Motor neuron (in vitro differentiated cells): ENCODE measurements around the gene GPR12. TPM values are rescaled to one million over a fixed set of nuclear protein-coding genes. Genes with fewer than 3 reads are reported as not detected.

Source experiments
- ATAC-seq, 8 experiments: fragments of 200-7000 bp; cut with Tn5 transposase; replicated peaks in 6 of 8; 2 replicates each; pipeline ENCODE4 v1.8.0; 2021; ENCODE audit warnings: mild to moderate bottlenecking in 8 of 8, moderate library complexity in 8 of 8
- H3K27ac ChIP-seq, 2 donors: fragments of 250-450 bp; sonication (Bioruptor Pico); 2 replicates each; pipeline ENCODE4 v1.9.0; 2021; ENCODE audit warnings: antibody characterized with exemption in 2 of 2, mild to moderate bottlenecking in 2 of 2, moderate library complexity in 1 of 2
- H3K4me1 ChIP-seq, 2 donors: fragments of 250-450 bp; sonication (Bioruptor Pico); replicated peaks in 1 of 2; 2 replicates each; pipeline ENCODE4 v1.6.1; 2021; ENCODE audit warnings: antibody characterized with exemption in 2 of 2, mild to moderate bottlenecking in 2 of 2, moderate library complexity in 1 of 2
- H3K4me3 ChIP-seq, 5 donors: fragments of 250-450 bp; sonication (Bioruptor Pico); 2 replicates each; pipeline ENCODE4 v1.9.0; 2021; ENCODE audit warnings: antibody characterized with exemption in 5 of 5, mild to moderate bottlenecking in 5 of 5, moderate library complexity in 4 of 5
- WGBS, 10 experiments: fragments of 450-650 bp; shearing (Covaris generic); methylation state at CpG; one replicate each; pipeline ENCODE4 v1.0.0; 2022; 5-methylcytosine and 5-hydroxymethylcytosine counted together
- in situ Hi-C, 9 experiments: fragments of 400-800 bp; cut with MboI; loops; one replicate each; pipeline ENCODE4 v1.15.0; 2021; ENCODE audit warnings: low sequenced_read_pairs in 9 of 9, low pct_unique_long_range_greater_than_20kb in 2 of 9; ENCODE audit not compliant: unreplicated experiment in 9 of 9
- total RNA-seq, 8 experiments: library from RNA; unstranded; fragments of 300-600 nt; gene quantifications; 2 replicates each; pipeline versions ENCODE4 v1.2.3 to v1.2.4, GENCODE V29; 2022

GPR12 gene
- total RNA-seq, 8 experiments from 2014 or later = 0.17 to 3.5 (median 2.1) TPM; not detected in 2

GRCh38 chr13:26762745-26763345 lies 2.3 kb upstream of the GPR12 start:
- WGBS, 10 experiments = 0 to 100% (median 20%) methylated on average over 2 to 4 of the region's 4 CpGs; no CpG with 5 or more reads in 1 of the 10 experiments
- in situ Hi-C loops = no loop called here
- peak in 7 of 8 experiments; percentile 22 to 85 (median 72) for ATAC-seq

GRCh38 chr13:26760832-26761582 lies 421 bp upstream of the GPR12 start:
- peak overlapping the region; percentile 36 to 55 (median 43) for H3K4me3 ChIP-seq
- in situ Hi-C loops = no loop called here
- no peak overlapping the region for H3K27ac ChIP-seq
- ATAC-seq = peak in 7 of 8 experiments; percentile 21 to 73 (median 65)
- WGBS, 10 experiments = 28 to 100% (median 78%) methylated on average over 1 to 9 of the region's 41 CpGs; no CpG with 5 or more reads in 1 of the 10 experiments
- peaks cover 11 to 17% of the 10 kb centered on the region in 2 donors for H3K4me1 ChIP-seq

More at GRCh38 chr13:26762745-26763345, 2.3 kb upstream of the GPR12 start:
- Histone ChIP-seq H3K4me1 (peaks cover 7 to 17% of the 10 kb centered on the region in 2 donors), H3K27ac (peak overlapping the region in 1 of 2 donors; percentile 60), H3K4me3 (no peak overlapping the region)

GRCh38 chr13:26759249-26759906 lies 1.2 kb downstream of the GPR12 start:
- Histone ChIP-seq H3K27ac (no peak overlapping the region), H3K4me3 (peak overlapping the region; percentile 36 to 55 (median 43)), H3K4me1 (peaks cover 11 to 17% of the 10 kb centered on the region in 2 donors)
- in situ Hi-C loops = no loop called here
- WGBS, 10 experiments = 12 to 86% (median 48%) methylated on average over 3 to 24 of the region's 27 CpGs; no CpG with 5 or more reads in 1 of the 10 experiments
- no peak for ATAC-seq

GRCh38 chr13:26758496-26759157 lies 2.0 kb downstream of the GPR12 start:
- ATAC-seq = no peak
- Histone ChIP-seq H3K4me3 (no peak overlapping the region), H3K27ac (no peak overlapping the region), H3K4me1 (peaks cover 11 to 16% of the 10 kb centered on the region in 2 donors)
- WGBS, 10 experiments = 49 to 100% (median 75%) methylated on average over 1 to 11 of the region's 18 CpGs; no CpG with 5 or more reads in 2 of the 10 experiments
- in situ Hi-C loops = no loop called here

- no peak overlapping the region for H3K27ac ChIP-seq
- no peak overlapping the region for H3K4me3 ChIP-seq
- ATAC-seq = peak in 1 of 8 experiments; percentile 10
- in situ Hi-C loops = no loop called here
- WGBS, 10 experiments = 0 to 83% (median 21%) methylated on average over 1 to 3 of the region's 3 CpGs; no CpG with 5 or more reads in 4 of the 10 experiments
- peaks cover 3% of the 10 kb centered on the region in 2 donors for H3K4me1 ChIP-seq
These were observed 3.6 kb downstream of the GPR12 start for GRCh38 chr13:26756961-26757360.

GRCh38 chr13:26752671-26753070 lies 7.9 kb downstream of the GPR12 start:
- 0 to 75% (median 60%) methylated on average over 2 of the region's 2 CpGs; no CpG with 5 or more reads in 3 of the 10 experiments for WGBS, 10 experiments
- H3K4me1 ChIP-seq = peaks cover 0 to 3% of the 10 kb centered on the region in 2 donors
- in situ Hi-C loops = no loop called here
- no peak for ATAC-seq
- H3K4me3 ChIP-seq = no peak overlapping the region
- H3K27ac ChIP-seq = no peak overlapping the region

GRCh38 chr13:26749905-26750304 lies 10.7 kb downstream of the GPR12 start:
- 45 to 100% (median 87%) methylated on average over 2 to 3 of the region's 3 CpGs; no CpG with 5 or more reads in 4 of the 10 experiments for whole genome bisulfite sequencing, 10 experiments
- Histone ChIP-seq H3K4me1 (no peaks in the 10 kb centered on the region), H3K27ac (no peak overlapping the region), H3K4me3 (no peak overlapping the region)
- in situ Hi-C loops = no loop called here
- no peak for ATAC-seq

GRCh38 chr13:26749285-26749684 lies 11.3 kb downstream of the GPR12 start:
- no peaks in the 10 kb centered on the region for H3K4me1 ChIP-seq
- H3K4me3 ChIP-seq = no peak overlapping the region
- no peak for ATAC-seq
- in situ Hi-C loops = no loop called here
- 21 to 90% (median 71%) methylated on average over 1 to 2 of the region's 8 CpGs; no CpG with 5 or more reads in 5 of the 10 experiments for WGBS, 10 experiments
- H3K27ac ChIP-seq = no peak overlapping the region

- in situ Hi-C loops = no loop called here
- WGBS, 10 experiments = 8 to 89% (median 78%) methylated on average over 1 to 2 of the region's 2 CpGs; no CpG with 5 or more reads in 4 of the 10 experiments
- no peaks in the 10 kb centered on the region for H3K4me1 ChIP-seq
- no peak overlapping the region for H3K27ac ChIP-seq
- no peak for ATAC-seq
- H3K4me3 ChIP-seq = no peak overlapping the region
These were observed 12.9 kb downstream of the GPR12 start for GRCh38 chr13:26747706-26748105.

GRCh38 chr13:26743971-26744370 lies 16.6 kb downstream of the GPR12 start:
- Histone ChIP-seq H3K4me3 (no peak overlapping the region), H3K27ac (no peak overlapping the region), H3K4me1 (no peaks in the 10 kb centered on the region)
- 0 to 83% (median 26%) methylated on average over 1 to 7 of the region's 7 CpGs; no CpG with 5 or more reads in 1 of the 10 experiments for WGBS, 10 experiments
- in situ Hi-C loops = no loop called here
- no peak for ATAC-seq

GRCh38 chr13:26742691-26743358 lies 17.8 kb downstream of the GPR12 start:
- H3K4me1 ChIP-seq = no peaks in the 10 kb centered on the region
- H3K4me3 ChIP-seq = no peak overlapping the region
- WGBS, 10 experiments = 0 to 90% (median 39%) methylated on average over 1 to 8 of the region's 25 CpGs; no CpG with 5 or more reads in 2 of the 10 experiments
- H3K27ac ChIP-seq = no peak overlapping the region
- ATAC-seq = no peak
- in situ Hi-C loops = no loop called here

- no peak for ATAC-seq
- H3K27ac ChIP-seq = no peak overlapping the region
- no peaks in the 10 kb centered on the region for H3K4me1 ChIP-seq
- WGBS, 10 experiments = 0 to 91% (median 71%) methylated on average over 1 to 7 of the region's 9 CpGs; no CpG with 5 or more reads in 2 of the 10 experiments
- in situ Hi-C loops = no loop called here
- no peak overlapping the region for H3K4me3 ChIP-seq
These were observed 24.9 kb downstream of the GPR12 start for GRCh38 chr13:26735677-26736076.
